ENCODE results near the gene GLIS1.

- TF ChIP-seq CTCF (IDR thresholded peaks at IDR 0.05; ENCODE audit: borderline replicate concordance, extremely low read depth, low read length, poor library complexity, severe bottlenecking) = no peak
- TF ChIP-seq EZH2 (IDR thresholded peaks at IDR 0.05; ENCODE audit: borderline replicate concordance, low read depth, low read length, severe bottlenecking) = no peak
Observed at GRCh38 chr1:53580739-53581475, 158.1 kb downstream of the GLIS1 start.

Data from DND-41 (cell line).